H1 (cell line): Measurements from ENCODE around the gene OR13A1. TPM values are rescaled to one million over a fixed set of nuclear protein-coding genes. Genes with fewer than 3 reads are reported as not detected.
A peak's percentile ranks its signal among the peaks of the same experiment; 100 is the strongest.

Experiments
- CTCF ChIA-PET: fragments of 300-600 bp; sonication (Branson Sonifier 250); formaldehyde crosslinking; loops from one replicate; lab custom pipeline; 2021; ENCODE audit not compliant: partially characterized antibody; lab: Charles Lee
- POLR2A ChIA-PET: fragments of 300-600 bp; sonication (Branson Sonifier 250); formaldehyde crosslinking; loops from one replicate; lab custom pipeline; 2021; ENCODE audit warnings: inconsistent platforms; ENCODE audit not compliant: partially characterized antibody; lab: Charles Lee
- DNase-seq, 2 experiments: peaks; one replicate each; pipeline versions ENCODE4 v3.0.0 to v3.0.0-alpha.2; 2010 to 2022; ENCODE audit warnings: low spot score in 2 of 2, low read depth in 1 of 2, mixed read lengths in 1 of 2
- FAIRE-seq: peaks from 2 replicates; lab custom pipeline; 2011; peaks lifted over from hg19 to GRCh38; lab: Jason Lieb, UNC
- H2AFZ ChIP-seq: 2 replicates; pipeline ENCODE4 v1.8.1; 2012; ENCODE audit warnings: low read length, inconsistent platforms
- H2AK5ac ChIP-seq: 2 replicates; pipeline ENCODE4 v1.6.1; 2013; ENCODE audit warnings: low read depth, low read length
- H2BK120ac ChIP-seq: replicated peaks from 2 replicates; pipeline ENCODE3; 2013; ENCODE audit warnings: low read depth, low read length, inconsistent platforms
- H2BK12ac ChIP-seq: 2 replicates; pipeline ENCODE4 v1.6.1; 2013; ENCODE audit warnings: low read depth, low read length
- H2BK15ac ChIP-seq: 2 replicates; pipeline ENCODE4 v1.6.1; 2013; ENCODE audit warnings: low read length
- H2BK20ac ChIP-seq: 2 replicates; pipeline ENCODE4 v1.6.1; 2013; ENCODE audit warnings: low read length
- H2BK5ac ChIP-seq: 2 replicates; pipeline ENCODE4 v1.6.1; 2013; ENCODE audit warnings: low read depth, low read length
- H3K14ac ChIP-seq: 2 replicates; pipeline ENCODE4 v1.6.1; 2013; ENCODE audit warnings: inconsistent platforms; ENCODE audit not compliant: insufficient read length
- H3K18ac ChIP-seq: 2 replicates; pipeline ENCODE4 v1.6.1; 2013; ENCODE audit warnings: low read length; ENCODE audit errors: extremely low read depth
- H3K23ac ChIP-seq: 2 replicates; pipeline ENCODE4 v1.6.1; 2013; ENCODE audit warnings: inconsistent platforms; ENCODE audit not compliant: insufficient read length
- H3K23me2 ChIP-seq: 2 replicates; pipeline ENCODE4 v1.6.1; 2013; ENCODE audit warnings: low read depth, low read length
- H3K27ac ChIP-seq: 2 replicates; pipeline ENCODE4 v1.6.1; 2011; ENCODE audit warnings: low read depth, low read length, inconsistent platforms
- H3K27me3 ChIP-seq, 4 experiments: replicated peaks in 1 of 4; 1 replicate in 1 of 4; 2 replicates in 3 of 4; pipeline versions ENCODE4 v1.6.1 to v1.8.1; 2011 to 2013; ENCODE audit warnings: low read length in 3 of 4, mild to moderate bottlenecking in 3 of 4, inconsistent platforms in 2 of 4, mixed read lengths in 2 of 4, moderate library complexity in 1 of 4; ENCODE audit not compliant: control insufficient read depth in 3 of 4, insufficient read depth in 3 of 4; ENCODE audit errors: extremely low read depth in 1 of 4
- H3K36me3 ChIP-seq, 4 experiments: 2 replicates each; pipeline versions ENCODE4 v1.6.1 to v1.8.1; 2011 to 2013; ENCODE audit warnings: mild to moderate bottlenecking in 4 of 4, low read length in 3 of 4, moderate library complexity in 2 of 4, control low read depth in 1 of 4, inconsistent platforms in 1 of 4; ENCODE audit not compliant: insufficient read depth in 4 of 4, control insufficient read depth in 2 of 4
- H3K4ac ChIP-seq: replicated peaks from 2 replicates; pipeline ENCODE3; 2013; ENCODE audit warnings: low read length, low read depth, mixed read lengths, inconsistent platforms; ENCODE audit not compliant: insufficient read length
- H3K4me1 ChIP-seq, 4 experiments: replicated peaks in 1 of 4; 1 replicate in 1 of 4; 2 replicates in 3 of 4; pipeline versions ENCODE4 v1.6.1 to v1.8.1; 2011 to 2013; ENCODE audit warnings: low read length in 3 of 4, inconsistent platforms in 2 of 4, mixed read lengths in 1 of 4; ENCODE audit not compliant: insufficient read depth in 4 of 4, control insufficient read depth in 3 of 4
- H3K4me2 ChIP-seq, 2 experiments: 2 replicates each; pipeline versions ENCODE4 v1.6.1 to v1.8.1; 2011 to 2013; ENCODE audit warnings: low read depth in 2 of 2, low read length in 2 of 2, control low read depth in 1 of 2, inconsistent platforms in 1 of 2, mild to moderate bottlenecking in 1 of 2; ENCODE audit not compliant: insufficient read depth in 1 of 2
- H3K4me3 ChIP-seq, 4 experiments: fragments of 200-600, 300-600 bp in 1 of 4; sonication (generic), shearing (Covaris generic), sonication (Bioruptor Twin) in 1 of 4; 2 replicates each; pipeline versions ENCODE4 v1.5.1 to v1.8.1; 2011 to 2016; ENCODE audit warnings: low read length in 4 of 4, low read depth in 3 of 4, control low read depth in 2 of 4, inconsistent platforms in 2 of 4, mild to moderate bottlenecking in 2 of 4, mixed read lengths in 1 of 4, moderate library complexity in 1 of 4; ENCODE audit not compliant: insufficient read depth in 2 of 4; ENCODE audit errors: extremely low read depth in 1 of 4
- H3K56ac ChIP-seq: replicated peaks from 2 replicates; pipeline ENCODE3; 2013; ENCODE audit warnings: low read depth, mild to moderate bottlenecking, mixed read lengths, low read length, inconsistent platforms; ENCODE audit not compliant: insufficient read length
- H3K79me1 ChIP-seq: 2 replicates; pipeline ENCODE4 v1.6.1; 2013; ENCODE audit warnings: low read depth, low read length, control low read depth
- H3K79me2 ChIP-seq, 2 experiments: 2 replicates each; pipeline versions ENCODE4 v1.6.1 to v1.8.1; 2012 to 2013; ENCODE audit warnings: low read length in 2 of 2, mild to moderate bottlenecking in 2 of 2, inconsistent platforms in 1 of 2; ENCODE audit not compliant: insufficient read depth in 2 of 2, control insufficient read depth in 1 of 2
- H3K9ac ChIP-seq, 4 experiments: replicated peaks in 1 of 4; 1 replicate in 1 of 4; 2 replicates in 3 of 4; pipeline versions ENCODE4 v1.6.1 to v1.8.1; 2011 to 2013; ENCODE audit warnings: low read depth in 3 of 4, low read length in 3 of 4, control low read depth in 2 of 4, mild to moderate bottlenecking in 2 of 4, moderate library complexity in 2 of 4, inconsistent platforms in 1 of 4; ENCODE audit errors: extremely low read depth in 1 of 4
- H3K9me3 ChIP-seq, 2 experiments: 2 replicates each; pipeline versions ENCODE4 v1.6.1 to v1.8.1; 2012 to 2013; ENCODE audit warnings: mild to moderate bottlenecking in 2 of 2, moderate library complexity in 2 of 2, control low read depth in 1 of 2, inconsistent platforms in 1 of 2, low read depth in 1 of 2, low read length in 1 of 2, mixed read lengths in 1 of 2; ENCODE audit not compliant: insufficient read depth in 2 of 2
- H4K20me1 ChIP-seq, 2 experiments: replicated peaks in 1 of 2; 2 replicates each; pipeline versions ENCODE3 to v1.8.1; 2011 to 2013; ENCODE audit warnings: inconsistent platforms in 2 of 2, low read length in 2 of 2, mild to moderate bottlenecking in 1 of 2; ENCODE audit not compliant: insufficient read depth in 2 of 2, control insufficient read depth in 1 of 2
- H4K5ac ChIP-seq: 2 replicates; pipeline ENCODE4 v1.6.1; 2013; ENCODE audit warnings: low read length, low read depth, mixed read lengths, inconsistent platforms; ENCODE audit not compliant: insufficient read length
- H4K8ac ChIP-seq: 2 replicates; pipeline ENCODE4 v1.8.0; 2013; ENCODE audit warnings: mild to moderate bottlenecking, moderate library complexity, low read length, inconsistent platforms; ENCODE audit not compliant: insufficient read depth; ENCODE audit errors: extremely low read depth
- H4K91ac ChIP-seq: replicated peaks from 2 replicates; pipeline ENCODE3; 2013; ENCODE audit warnings: low read length, mixed read lengths, inconsistent platforms; ENCODE audit not compliant: insufficient read length
- CHD2 ChIP-seq: IDR thresholded peaks from 2 replicates; pipeline ENCODE4 v1.6.1; 2012; ENCODE audit warnings: low read length, improper control_type of control experiment
- EP300 ChIP-seq, 2 experiments: IDR thresholded peaks; 1 replicate in 1 of 2; 2 replicates in 1 of 2; pipeline ENCODE4 v1.6.1; 2011 to 2012; ENCODE audit warnings: low read depth in 2 of 2, low read length in 2 of 2, mild to moderate bottlenecking in 2 of 2, borderline replicate concordance in 1 of 2, inconsistent platforms in 1 of 2, moderate library complexity in 1 of 2
- EZH2 ChIP-seq: fragments of 200-600 bp; sonication (generic); IDR thresholded peaks from 2 replicates; pipeline ENCODE4 v1.7.1; 2012; ENCODE audit warnings: low read depth, mild to moderate bottlenecking, moderate library complexity, low read length, inconsistent platforms; ENCODE audit not compliant: severe bottlenecking
- GABPA ChIP-seq: IDR thresholded peaks from 2 replicates; pipeline ENCODE4 v1.6.1; 2011; ENCODE audit warnings: mild to moderate bottlenecking, low read length, moderate library complexity, borderline replicate concordance; ENCODE audit not compliant: insufficient read depth
- JUN ChIP-seq: IDR thresholded peaks from 2 replicates; pipeline ENCODE4 v1.6.1; 2011; ENCODE audit warnings: low read depth, mild to moderate bottlenecking, improper control_type of control experiment, low read length
- MAX ChIP-seq: IDR thresholded peaks from 2 replicates; pipeline ENCODE4 v1.6.1; 2012; ENCODE audit warnings: inconsistent platforms
- PHF8 ChIP-seq: fragments of 200-600 bp; sonication (generic); conservative IDR thresholded peaks from 2 replicates; pipeline ENCODE4 v1.7.1; 2012; ENCODE audit warnings: low read depth, mild to moderate bottlenecking, inconsistent platforms, low read length, moderate library complexity
- POU5F1 ChIP-seq: IDR thresholded peaks from 2 replicates; pipeline ENCODE4 v1.6.1; 2011; ENCODE audit warnings: low read depth, mild to moderate bottlenecking, low read length, moderate library complexity
- RXRA ChIP-seq: IDR thresholded peaks from 2 replicates; pipeline ENCODE4 v1.6.1; 2011; ENCODE audit warnings: low read depth, mild to moderate bottlenecking, low read length, moderate library complexity; ENCODE audit not compliant: insufficient read depth
- SP2 ChIP-seq: IDR thresholded peaks from 2 replicates; pipeline ENCODE4 v1.6.1; 2012; ENCODE audit warnings: mild to moderate bottlenecking, low read length, inconsistent platforms
- TCF12 ChIP-seq: IDR thresholded peaks from 2 replicates; pipeline ENCODE4 v1.6.1; 2011; ENCODE audit warnings: low read depth, mild to moderate bottlenecking, low read length
- WGBS, 2 experiments: shearing (Covaris generic) in 1 of 2; methylation state at CpG; one replicate each; pipeline versions ENCODE4 v1.1.6 to v1.1.7; 2013 to 2015; ENCODE audit warnings: low lambda C conversion rate in 2 of 2, mixed read lengths in 2 of 2, inconsistent platforms in 1 of 2, low coverage in 1 of 2, missing lambda C conversion rate in 1 of 2; ENCODE audit not compliant: insufficient replicate concordance in 2 of 2, insufficient coverage in 1 of 2, insufficient read length in 1 of 2; ENCODE audit errors: extremely low coverage in 1 of 2, missing lambda C conversion rate in 1 of 2; 5-methylcytosine and 5-hydroxymethylcytosine counted together
- polyA plus RNA-seq, 7 experiments: library from polyadenylated mRNA; depleted of rRNA in 3 of 7; stranded (reverse) in 5 of 7; unstranded in 2 of 7; fragments of >200 nt in 5 of 7; fragments of 200-250 nt in 2 of 7; gene quantifications; 1 replicate in 5 of 7; 2 replicates in 1 of 7; 4 replicates in 1 of 7; pipeline versions ENCODE4 v1.2.1 to v1.2.3, GENCODE V29; 2011 to 2013; ENCODE audit warnings: missing spikeins in 2 of 7, mixed read lengths in 2 of 7
- total RNA-seq: library from RNA; stranded (reverse); fragmentation: NEBNext Ultra II Directional; extraction: Animal tissue kit (Norgen Biotek cat#: 25700); gene quantifications from 2 replicates; pipeline ENCODE4 v1.2.1, GENCODE V29; 2021
- TF ChIP-seq, protein P1 (sequence below): IDR thresholded peaks from 2 replicates; pipeline ENCODE4 v1.6.1; 2012; ENCODE audit warnings: low read length, inconsistent platforms

Gene OR13A1
- total and polyA plus RNA-seq, 2 of the 8 experiments (the other 6 are each of a cell fraction or from before 2014, with no cell fraction given) = 0.53 TPM; not detected in 1

DNA sequence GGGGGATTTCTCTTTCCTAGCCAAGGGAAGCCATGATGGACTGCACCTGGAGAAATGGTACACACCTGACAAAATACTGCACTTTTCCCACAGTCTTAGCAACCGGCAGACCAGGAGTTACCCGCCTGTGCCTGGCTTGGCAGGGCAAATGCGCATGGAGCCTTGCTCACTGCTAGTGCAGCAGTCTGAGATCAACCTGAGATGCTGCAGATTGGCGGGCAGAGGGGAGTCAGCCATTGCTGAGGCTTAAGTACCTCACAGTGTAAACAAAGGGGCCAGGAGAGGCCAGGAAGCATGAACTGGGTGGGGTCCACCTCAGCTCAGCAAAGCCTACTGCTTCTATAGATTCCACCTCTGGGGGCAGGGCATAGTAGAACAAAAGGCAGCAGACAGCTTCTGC, 49.4 kb downstream of the OR13A1 start:
- no peak overlapping the region for H2AK5ac ChIP-seq
- H3K23me2 ChIP-seq = 0 out of 2 replicates have a peak, but pooled peaks cover 2% of the 10 kb centered on the region
- H4K5ac ChIP-seq = no peak overlapping the region
- no peak overlapping the region for H2BK120ac ChIP-seq
- no peak overlapping the region for H4K91ac ChIP-seq
- FAIRE-seq = no peak
- no peak overlapping the region for H2BK12ac ChIP-seq
- POLR2A ChIA-PET = no interaction called here
- WGBS, 2 experiments = 81% methylated on average over 4 of the region's 4 CpGs; no CpG with 5 or more reads in 1 of the 2 experiments
- no peaks in the 10 kb centered on the region for H3K79me2 ChIP-seq
- H3K27ac ChIP-seq = no peak overlapping the region
- H3K23ac ChIP-seq = no peak overlapping the region
- no peak overlapping the region for H3K4ac ChIP-seq
- H3K4me3 ChIP-seq = no peak overlapping the region
- no peaks in the 10 kb centered on the region for H3K27me3 ChIP-seq
- CTCF ChIA-PET = interaction anchor here (0.9 to 1.2 kb wide), 2 partner anchors 43 to 90 kb away, joined by 3 read pairs; no protein-coding TSS in a partner anchor
- H3K9me3 ChIP-seq = 0 out of 4 replicates have a peak, but pooled peaks cover 0 to 2% of the 10 kb centered on the region in 2 experiments
- no peak overlapping the region for H3K9ac ChIP-seq
- H3K4me2 ChIP-seq = no peak overlapping the region
- peak overlapping the region; percentile 53; the same call in 1 of the 2 replicates for H2AFZ ChIP-seq
- H3K18ac ChIP-seq = no peak overlapping the region
- H3K14ac ChIP-seq = no peak overlapping the region
- no peaks in the 10 kb centered on the region; a peak in 1 of 8 replicates for H3K36me3 ChIP-seq
- H4K8ac ChIP-seq = no peak overlapping the region
- no peaks in the 10 kb centered on the region for H3K4me1 ChIP-seq
- DNase-seq = no peak
- H2BK5ac ChIP-seq = no peak overlapping the region
- H3K56ac ChIP-seq = no peak overlapping the region
- H3K79me1 ChIP-seq = no peaks in the 10 kb centered on the region
- no peaks in the 10 kb centered on the region for H4K20me1 ChIP-seq
- no peak overlapping the region for H2BK20ac ChIP-seq
- no peak overlapping the region for H2BK15ac ChIP-seq
- TF ChIP-seq RXRA (no peak), JUN (no peak), GABPA (no peak), MAX (no peak), POU5F1 (no peak), TCF12 (no peak), SP2 (no peak), CHD2 (no peak), EP300 (IDR thresholded peaks at IDR 0.05; ENCODE audit: borderline replicate concordance in 1 of 2, low read depth in 2 of 2, low read length in 2 of 2) (no peak), EZH2 (no peak), PHF8 (no peak)
- TF ChIP-seq, protein P1, sequence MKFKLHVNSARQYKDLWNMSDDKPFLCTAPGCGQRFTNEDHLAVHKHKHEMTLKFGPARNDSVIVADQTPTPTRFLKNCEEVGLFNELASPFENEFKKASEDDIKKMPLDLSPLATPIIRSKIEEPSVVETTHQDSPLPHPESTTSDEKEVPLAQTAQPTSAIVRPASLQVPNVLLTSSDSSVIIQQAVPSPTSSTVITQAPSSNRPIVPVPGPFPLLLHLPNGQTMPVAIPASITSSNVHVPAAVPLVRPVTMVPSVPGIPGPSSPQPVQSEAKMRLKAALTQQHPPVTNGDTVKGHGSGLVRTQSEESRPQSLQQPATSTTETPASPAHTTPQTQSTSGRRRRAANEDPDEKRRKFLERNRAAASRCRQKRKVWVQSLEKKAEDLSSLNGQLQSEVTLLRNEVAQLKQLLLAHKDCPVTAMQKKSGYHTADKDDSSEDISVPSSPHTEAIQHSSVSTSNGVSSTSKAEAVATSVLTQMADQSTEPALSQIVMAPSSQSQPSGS = no peak
